Neuronal stem cell (in vitro differentiated cells): ENCODE data around the gene CHD2.

Source experiments
- DNase-seq: peaks from one replicate; pipeline ENCODE4 v3.0.0-alpha.2; 2013; ENCODE audit warnings: low spot score
- H2AFZ ChIP-seq: one replicate; pipeline ENCODE4 v1.6.1; 2013; ENCODE audit warnings: mild to moderate bottlenecking, low read length, inconsistent platforms
- H2AK5ac ChIP-seq: 2 replicates; pipeline ENCODE4 v1.6.1; 2013; ENCODE audit warnings: low read depth, mild to moderate bottlenecking, inconsistent platforms, low read length, moderate library complexity, mixed read lengths
- H2BK120ac ChIP-seq: 2 replicates; pipeline ENCODE4 v1.6.1; 2013; ENCODE audit warnings: low read depth, mild to moderate bottlenecking, inconsistent platforms, low read length, moderate library complexity, mixed read lengths
- H2BK12ac ChIP-seq: one replicate; pipeline ENCODE4 v1.6.1; 2013; ENCODE audit warnings: low read length, inconsistent platforms
- H2BK15ac ChIP-seq: 2 replicates; pipeline ENCODE4 v1.6.1; 2013; ENCODE audit warnings: mild to moderate bottlenecking, low read length, inconsistent platforms, mixed read lengths
- H2BK5ac ChIP-seq: one replicate; pipeline ENCODE4 v1.6.1; 2013; ENCODE audit warnings: inconsistent platforms, mild to moderate bottlenecking, low read length, moderate library complexity
- H3K14ac ChIP-seq: one replicate; pipeline ENCODE4 v1.6.1; 2013; ENCODE audit warnings: low read length, inconsistent platforms
- H3K18ac ChIP-seq: 2 replicates; pipeline ENCODE4 v1.6.1; 2013; ENCODE audit warnings: low read length, inconsistent platforms
- H3K23ac ChIP-seq: 2 replicates; pipeline ENCODE4 v1.6.1; 2013; ENCODE audit warnings: low read depth, mild to moderate bottlenecking, mixed read lengths, low read length, inconsistent platforms; ENCODE audit not compliant: poor library complexity
- H3K27ac ChIP-seq: replicated peaks from 3 replicates; pipeline ENCODE4 v1.5.1; 2013; ENCODE audit warnings: low read length, inconsistent platforms
- H3K27me3 ChIP-seq, 3 experiments: 2 replicates each; pipeline ENCODE4 v1.6.1; 2013; ENCODE audit warnings: low read length in 3 of 3, mild to moderate bottlenecking in 2 of 3, inconsistent platforms in 1 of 3, low read depth in 1 of 3, mixed read lengths in 1 of 3, moderate library complexity in 1 of 3; ENCODE audit not compliant: control insufficient read depth in 3 of 3, insufficient read depth in 3 of 3
- H3K36me3 ChIP-seq, 2 donors: replicated peaks in 1 of 2; 2 replicates each; pipeline ENCODE4 v1.6.1; 2013; ENCODE audit warnings: low read length in 2 of 2; ENCODE audit not compliant: control insufficient read depth in 2 of 2, insufficient read depth in 2 of 2
- H3K4ac ChIP-seq: 2 replicates; pipeline ENCODE4 v1.6.1; 2013; ENCODE audit warnings: inconsistent platforms, mild to moderate bottlenecking, low read length, moderate library complexity
- H3K4me1 ChIP-seq, 2 donors: 1 replicate in 1 of 2; 2 replicates in 1 of 2; pipeline ENCODE4 v1.6.1; 2013; ENCODE audit warnings: low read length in 2 of 2, low read depth in 1 of 2; ENCODE audit not compliant: control insufficient read depth in 2 of 2, insufficient read depth in 1 of 2
- H3K4me2 ChIP-seq: one replicate; pipeline ENCODE4 v1.6.1; 2013; ENCODE audit warnings: mild to moderate bottlenecking, low read length, inconsistent platforms; ENCODE audit not compliant: insufficient read depth, poor library complexity, severe bottlenecking
- H3K4me3 ChIP-seq, 2 donors: 2 replicates each; pipeline ENCODE4 v1.5.1; 2013; ENCODE audit warnings: low read length in 2 of 2, mild to moderate bottlenecking in 2 of 2, inconsistent platforms in 1 of 2, moderate library complexity in 1 of 2
- H3K79me1 ChIP-seq: one replicate; pipeline ENCODE4 v1.6.1; 2013; ENCODE audit warnings: low read depth, mild to moderate bottlenecking, inconsistent platforms, low read length, moderate library complexity
- H3K9ac ChIP-seq: one replicate; pipeline ENCODE4 v1.6.1; 2013; ENCODE audit warnings: mild to moderate bottlenecking, low read depth, low read length, inconsistent platforms; ENCODE audit not compliant: poor library complexity
- H3K9me3 ChIP-seq, 2 donors: replicated peaks in 1 of 2; 2 replicates each; pipeline versions ENCODE3 to v1.6.1; 2013; ENCODE audit warnings: low read length in 2 of 2, mild to moderate bottlenecking in 2 of 2, inconsistent platforms in 1 of 2, low read depth in 1 of 2, mixed read lengths in 1 of 2, moderate library complexity in 1 of 2; ENCODE audit not compliant: control insufficient read depth in 2 of 2, insufficient read depth in 1 of 2
- H4K8ac ChIP-seq: one replicate; pipeline ENCODE4 v1.6.1; 2013; ENCODE audit warnings: low read depth, mild to moderate bottlenecking, inconsistent platforms, low read length, moderate library complexity
- H4K91ac ChIP-seq: one replicate; pipeline ENCODE4 v1.6.1; 2013; ENCODE audit warnings: low read length, low read depth, mild to moderate bottlenecking, inconsistent platforms; ENCODE audit not compliant: poor library complexity
- WGBS, 2 donors: extraction: QIAGEN DNeasy Blood & Tissue Kit; methylation state at CpG; one replicate each; pipeline ENCODE4 v1.1.7; 2013; ENCODE audit warnings: missing lambda C conversion rate in 2 of 2, mixed read lengths in 1 of 2; ENCODE audit not compliant: insufficient read length in 2 of 2, insufficient replicate concordance in 1 of 2; ENCODE audit errors: extremely low coverage in 2 of 2; 5-methylcytosine and 5-hydroxymethylcytosine counted together

CHD2 gene

GRCh38 chr15:92900731-92901071 lies 577 bp downstream of the CHD2 start:
- DNase-seq, result no peak

GRCh38 chr15:92901072-92901761 lies 1.1 kb downstream of the CHD2 start:
- H3K36me3 ChIP-seq, result peaks cover 4 to 78% of the 10 kb centered on the region in 2 donors
- no peak overlapping the region for H2AK5ac ChIP-seq
- WGBS, 2 donors, result no CpG with 5 or more reads among the region's 8 CpGs
- H2BK15ac ChIP-seq, result no peak overlapping the region
- H4K8ac ChIP-seq, result no peak overlapping the region
- H3K27me3 ChIP-seq, result no peaks in the 10 kb centered on the region
- H3K4ac ChIP-seq, result no peak overlapping the region
- H4K91ac ChIP-seq, result no peak overlapping the region
- H2BK120ac ChIP-seq, result no peak overlapping the region
- H3K14ac ChIP-seq, result no peak overlapping the region
- no peak overlapping the region for H3K23ac ChIP-seq
- H3K18ac ChIP-seq, result no peak overlapping the region
- no peaks in the 10 kb centered on the region for H3K79me1 ChIP-seq
- H3K27ac ChIP-seq, result no peak overlapping the region
- H2BK5ac ChIP-seq, result no peak overlapping the region
- peak overlapping the region; percentile 33 for H3K4me2 ChIP-seq
- H3K4me1 ChIP-seq, result peaks cover 3 to 20% of the 10 kb centered on the region in 2 donors
- H2BK12ac ChIP-seq, result no peak overlapping the region
- H3K9ac ChIP-seq, result no peak overlapping the region
- no peak for DNase-seq
- no peak overlapping the region for H2AFZ ChIP-seq
- H3K9me3 ChIP-seq, result no peaks in the 10 kb centered on the region
- H3K4me3 ChIP-seq, result peak overlapping the region; percentile 74 to 75

More at GRCh38 chr15:92900731-92901071, 577 bp downstream of the CHD2 start:
- Histone ChIP-seq H2AK5ac (no peak overlapping the region), H3K14ac (no peak overlapping the region), H3K4me2 (no peak overlapping the region), H3K4me1 (peaks cover 3 to 16% of the 10 kb centered on the region in 2 donors), H2BK120ac (no peak overlapping the region), H2AFZ (no peak overlapping the region), H3K27me3 (no peaks in the 10 kb centered on the region), H3K9me3 (no peaks in the 10 kb centered on the region), H3K79me1 (no peaks in the 10 kb centered on the region), H4K8ac (no peak overlapping the region), H3K9ac (no peak overlapping the region), H3K4ac (no peak overlapping the region), H2BK5ac (no peak overlapping the region), H3K36me3 (peaks cover 4 to 78% of the 10 kb centered on the region in 2 donors), H2BK12ac (no peak overlapping the region), H3K27ac (no peak overlapping the region), H3K23ac (no peak overlapping the region), H3K4me3 (peak overlapping the region; percentile 74 to 75), H4K91ac (no peak overlapping the region), H2BK15ac (no peak overlapping the region), H3K18ac (no peak overlapping the region)
- no CpG with 5 or more reads among the region's 6 CpGs for WGBS, 2 donors

- no peak overlapping the region for H3K18ac ChIP-seq
- peaks cover 5 to 20% of the 10 kb centered on the region in 2 donors for H3K4me1 ChIP-seq
- no peak overlapping the region for H3K27ac ChIP-seq
- H3K4me2 ChIP-seq, result no peak overlapping the region
- H2BK12ac ChIP-seq, result no peak overlapping the region
- H2BK5ac ChIP-seq, result no peak overlapping the region
- H3K27me3 ChIP-seq, result no peaks in the 10 kb centered on the region
- no peak overlapping the region for H2AK5ac ChIP-seq
- no peak overlapping the region for H3K9ac ChIP-seq
- no peak overlapping the region for H3K23ac ChIP-seq
- WGBS, 2 donors, result no CpG with 5 or more reads among the region's 2 CpGs
- H3K4me3 ChIP-seq, result peak overlapping the region in 1 of 2 donors; percentile 75
- no peaks in the 10 kb centered on the region for H3K9me3 ChIP-seq
- H2BK120ac ChIP-seq, result no peak overlapping the region
- DNase-seq, result no peak
- H3K79me1 ChIP-seq, result no peaks in the 10 kb centered on the region
- H4K8ac ChIP-seq, result no peak overlapping the region
- no peak overlapping the region for H3K14ac ChIP-seq
- no peak overlapping the region for H2BK15ac ChIP-seq
- H3K36me3 ChIP-seq, result peaks cover 4 to 78% of the 10 kb centered on the region in 2 donors
- no peak overlapping the region for H2AFZ ChIP-seq
- no peak overlapping the region for H4K91ac ChIP-seq
- no peak overlapping the region for H3K4ac ChIP-seq
Observed at GRCh38 chr15:92901995-92902394, 1.9 kb downstream of the CHD2 start.

GRCh38 chr15:92902737-92903593 lies 2.8 kb downstream of the CHD2 start:
- no peak overlapping the region for H3K4me2 ChIP-seq
- no peak overlapping the region for H3K9ac ChIP-seq
- H4K8ac ChIP-seq, result no peak overlapping the region
- no CpG with 5 or more reads among the region's 4 CpGs for WGBS, 2 donors
- H2BK5ac ChIP-seq, result no peak overlapping the region
- no peak overlapping the region for H3K4ac ChIP-seq
- peaks cover 5 to 20% of the 10 kb centered on the region in 2 donors for H3K4me1 ChIP-seq
- no peak overlapping the region for H3K14ac ChIP-seq
- H4K91ac ChIP-seq, result no peak overlapping the region
- H2BK15ac ChIP-seq, result no peak overlapping the region
- no peaks in the 10 kb centered on the region for H3K27me3 ChIP-seq
- no peaks in the 10 kb centered on the region for H3K9me3 ChIP-seq
- no peaks in the 10 kb centered on the region for H3K79me1 ChIP-seq
- H3K23ac ChIP-seq, result no peak overlapping the region
- no peak overlapping the region for H2BK120ac ChIP-seq
- no peak for DNase-seq
- H2AFZ ChIP-seq, result no peak overlapping the region
- H2AK5ac ChIP-seq, result no peak overlapping the region
- H3K27ac ChIP-seq, result peak overlapping the region; percentile 70
- no peak overlapping the region for H2BK12ac ChIP-seq
- peaks cover 1 to 78% of the 10 kb centered on the region in 2 donors for H3K36me3 ChIP-seq
- no peak overlapping the region for H3K18ac ChIP-seq
- peak overlapping the region; percentile 69 to 75 for H3K4me3 ChIP-seq
